Activated CD8-positive, alpha-beta memory T cell treated with anti-CD3 and anti-CD28 coated beads for 24 hours (primary cell): ENCODE results near the gene ZCCHC7.

Experiments used
- DNase-seq: peaks from one replicate; pipeline ENCODE4 v3.0.0-alpha.2; 2020

ZCCHC7 gene

DNA sequence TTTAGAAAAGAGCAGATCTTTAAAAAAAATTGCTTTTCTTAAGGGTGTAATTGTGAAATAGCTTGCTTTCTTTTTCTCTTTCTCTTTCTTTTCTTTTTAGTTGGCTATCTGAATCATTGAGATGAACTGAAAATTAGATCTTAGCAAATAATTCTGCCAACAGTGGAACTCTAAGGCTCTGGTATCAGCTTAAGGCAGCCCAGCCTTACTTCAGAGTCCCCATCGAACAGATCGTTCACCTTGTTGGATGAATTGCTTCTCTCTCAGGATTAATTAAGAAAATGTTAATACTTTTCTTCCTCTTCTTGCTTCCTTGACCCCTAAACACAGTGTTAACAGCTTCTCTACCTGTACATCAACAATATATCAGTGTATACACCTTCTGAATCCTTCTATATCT is 92.1 kb downstream of the ZCCHC7 start:
- DNase-seq = no peak

DNA sequence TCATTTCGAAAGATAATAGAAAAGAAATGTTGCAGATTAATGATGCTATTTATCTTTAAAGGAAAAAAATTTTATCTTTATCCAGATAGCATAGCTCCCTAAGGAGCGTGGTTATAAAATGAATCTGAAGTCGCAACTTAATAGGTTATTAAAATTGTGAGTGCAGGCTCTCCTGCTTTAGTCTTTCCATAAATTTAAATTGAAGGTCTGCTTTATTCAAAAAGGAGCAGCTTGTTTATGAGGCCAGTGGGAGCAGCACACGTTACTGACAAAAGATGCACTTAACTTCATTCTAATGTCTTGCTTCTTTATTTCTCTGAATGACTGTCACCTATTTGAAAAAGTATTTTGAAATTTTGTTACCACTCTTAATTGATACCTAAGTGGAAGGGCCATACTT is 95.0 kb downstream of the ZCCHC7 start:
- DNase-seq = no peak

DNA sequence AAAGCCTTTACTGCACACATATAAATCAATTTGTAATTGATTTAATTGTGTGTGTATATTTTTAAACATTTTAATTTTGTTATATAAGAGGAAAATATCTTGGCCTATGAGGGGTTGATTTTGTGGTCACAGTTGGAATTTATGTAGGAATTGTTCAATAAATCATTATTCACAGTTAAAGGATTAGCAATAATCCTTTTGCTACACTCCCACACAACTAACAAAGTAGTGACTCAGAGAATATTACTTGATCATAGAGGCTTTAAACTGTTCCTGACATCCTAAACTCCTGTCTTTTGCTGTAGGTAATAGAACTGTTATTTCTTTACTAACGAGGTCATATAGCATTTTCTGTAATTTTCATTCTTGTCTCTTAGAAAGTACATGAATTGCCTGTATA is 95.5 kb downstream of the ZCCHC7 start:
- no peak for DNase-seq

DNA sequence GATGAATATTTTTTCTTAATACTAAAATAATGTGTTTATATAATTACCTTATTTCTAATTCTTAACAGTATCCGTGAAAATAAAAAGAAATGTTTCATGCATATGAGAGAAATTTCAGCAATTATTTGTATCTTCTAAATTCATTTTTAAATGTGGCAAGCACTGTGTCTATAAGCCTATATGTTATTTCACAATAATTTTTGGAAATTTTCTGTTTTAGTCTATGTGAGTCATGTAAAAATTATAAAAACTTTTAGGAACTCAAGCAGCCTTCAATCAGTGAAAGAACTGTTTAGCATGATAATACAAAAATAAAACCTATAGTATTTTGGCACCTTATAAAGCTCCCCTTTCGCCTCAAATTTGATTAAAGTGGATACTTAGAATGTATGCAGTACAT is 96.8 kb downstream of the ZCCHC7 start:
- DNase-seq = no peak

DNA sequence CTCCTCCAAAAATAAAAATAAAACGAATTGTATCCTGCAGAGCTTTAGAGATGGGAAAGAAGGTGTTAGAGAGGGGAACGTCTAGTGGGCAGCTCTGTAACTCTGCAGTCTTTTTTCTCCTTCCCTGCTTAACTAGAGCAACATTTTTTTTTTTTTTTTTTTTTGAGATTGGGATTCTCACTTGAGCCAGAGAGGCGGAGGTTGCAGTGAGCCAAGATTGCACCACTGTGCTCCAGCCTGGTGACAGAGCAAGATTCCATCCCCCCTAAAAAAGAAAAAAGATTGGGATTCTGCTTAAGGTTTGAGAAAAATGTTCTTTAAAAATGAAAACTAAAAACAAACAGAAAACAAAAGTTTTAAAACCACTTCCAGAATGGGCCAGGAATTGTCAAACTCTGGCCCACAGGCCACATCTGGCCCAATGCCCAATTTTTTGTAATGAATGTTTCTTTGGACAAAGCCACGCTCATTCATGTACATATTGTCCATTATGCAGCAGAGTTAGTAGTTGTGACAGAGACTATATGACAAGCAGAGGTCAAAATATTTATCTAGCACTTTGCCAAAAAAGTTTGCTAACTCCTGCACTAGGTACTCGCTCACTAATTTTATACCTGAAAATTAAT is 98.5 kb downstream of the ZCCHC7 start:
- DNase-seq = no peak

DNA sequence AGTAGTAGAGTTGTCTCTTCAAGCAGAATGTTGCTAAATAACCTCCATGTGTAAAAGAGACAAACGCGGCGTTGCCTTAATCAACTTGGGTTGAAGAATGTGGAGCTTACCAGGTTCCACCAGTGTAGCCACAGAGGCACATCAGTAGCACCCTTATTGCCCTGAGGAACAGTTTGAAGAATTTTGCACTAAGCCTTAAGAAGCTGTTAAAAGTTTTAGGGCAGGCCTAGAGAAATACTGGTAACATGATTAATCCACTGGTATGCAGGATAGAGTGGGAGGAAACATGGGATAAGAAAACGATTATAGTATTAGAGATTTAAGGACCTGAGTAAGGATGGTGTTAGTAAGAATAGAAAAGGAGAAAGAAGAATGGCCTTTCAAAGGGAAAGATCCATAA is 100.6 kb downstream of the ZCCHC7 start:
- no peak for DNase-seq

DNA sequence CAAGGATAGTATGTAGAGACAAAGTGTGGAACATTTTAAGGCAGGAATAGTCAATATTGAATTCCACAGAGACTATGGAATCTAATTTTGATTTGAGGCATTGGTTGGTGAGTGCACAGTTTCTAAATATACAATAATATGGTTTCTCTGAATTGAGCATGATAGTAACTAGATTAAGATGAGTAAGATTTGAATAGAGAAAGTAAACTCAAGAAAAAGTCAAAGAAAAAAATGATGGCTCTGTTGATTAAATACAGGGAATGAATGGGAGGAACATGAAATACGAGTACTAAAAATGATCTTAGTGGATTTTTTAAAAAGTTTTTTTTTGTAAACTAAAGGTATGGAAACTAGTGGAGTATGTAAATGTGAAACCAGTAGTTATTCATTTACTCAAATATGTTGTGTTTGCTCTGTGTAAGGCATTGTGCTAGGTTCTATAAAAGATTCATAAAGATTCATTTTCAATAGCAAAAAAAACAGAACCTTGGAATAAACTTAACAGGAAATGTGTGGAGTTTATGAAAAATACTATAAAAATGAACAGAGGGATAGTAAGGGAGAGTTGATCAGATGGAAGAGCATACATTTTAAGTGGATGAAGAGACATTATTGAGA is 101.2 kb downstream of the ZCCHC7 start:
- no peak for DNase-seq

DNA sequence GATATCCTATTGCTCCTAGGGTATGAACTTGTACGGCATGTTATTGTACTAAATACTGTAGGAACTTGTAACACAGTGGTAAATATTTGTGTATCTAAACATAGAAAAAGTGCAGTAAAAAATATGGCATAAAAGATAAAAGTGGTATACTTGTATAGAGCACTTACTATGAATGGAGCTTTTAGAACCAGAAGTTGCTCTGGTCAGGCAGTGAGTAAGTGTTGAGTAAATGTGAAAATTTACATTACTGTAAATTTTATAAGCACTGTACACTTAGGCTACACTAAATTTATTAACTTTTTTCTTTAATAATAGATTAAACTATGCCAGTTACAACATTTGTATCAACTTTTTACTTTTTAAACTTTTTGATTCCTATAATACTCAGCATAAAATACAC is 109.1 kb downstream of the ZCCHC7 start:
- DNase-seq = no peak

DNA sequence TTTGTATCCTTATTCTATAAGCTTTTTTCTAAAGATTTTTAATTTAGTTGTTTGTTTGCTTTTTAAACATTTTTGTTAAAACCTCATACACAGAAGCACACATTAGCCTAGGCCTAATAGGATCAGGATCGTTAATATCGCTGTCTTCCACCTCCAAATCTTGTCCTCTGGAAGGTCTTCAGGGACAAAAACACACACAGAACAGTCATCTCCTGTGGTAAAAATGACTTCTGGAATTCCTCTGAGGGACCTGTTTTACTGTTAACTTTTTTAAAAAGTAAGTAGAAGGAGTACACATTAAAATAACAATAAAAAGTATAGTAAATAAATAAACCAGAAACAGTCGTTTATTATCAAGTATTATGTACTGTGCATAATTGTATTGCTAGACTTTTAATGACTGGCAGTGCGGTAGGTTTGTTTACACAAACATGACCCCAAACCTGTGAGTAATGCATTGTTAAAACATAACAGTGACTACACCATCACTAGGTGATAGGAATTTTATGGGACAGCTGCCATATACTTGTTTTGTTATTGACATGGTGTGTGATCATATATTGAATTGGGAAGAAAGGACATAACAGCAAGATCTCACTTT is 109.6 kb downstream of the ZCCHC7 start:
- DNase-seq = no peak

DNA sequence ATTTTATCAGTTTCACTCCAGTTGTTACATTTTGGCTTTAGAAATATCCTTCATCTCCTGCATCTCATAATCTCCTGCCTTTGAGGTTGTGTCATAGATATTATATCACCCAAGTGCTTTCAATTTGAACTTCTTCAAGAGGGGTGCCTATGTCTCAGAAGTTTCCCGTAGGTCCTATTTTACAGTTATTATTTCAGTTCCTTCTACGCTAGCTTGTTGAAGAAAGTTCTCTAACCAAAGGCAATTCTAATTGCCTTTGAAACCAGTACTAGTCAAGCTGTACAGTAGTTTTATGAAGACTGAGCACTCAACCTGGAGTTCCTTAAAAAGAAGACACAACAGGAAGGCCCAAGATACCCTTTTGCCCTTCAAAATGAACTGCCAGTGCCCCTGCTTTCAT is 116.4 kb downstream of the ZCCHC7 start:
- DNase-seq = no peak

DNA sequence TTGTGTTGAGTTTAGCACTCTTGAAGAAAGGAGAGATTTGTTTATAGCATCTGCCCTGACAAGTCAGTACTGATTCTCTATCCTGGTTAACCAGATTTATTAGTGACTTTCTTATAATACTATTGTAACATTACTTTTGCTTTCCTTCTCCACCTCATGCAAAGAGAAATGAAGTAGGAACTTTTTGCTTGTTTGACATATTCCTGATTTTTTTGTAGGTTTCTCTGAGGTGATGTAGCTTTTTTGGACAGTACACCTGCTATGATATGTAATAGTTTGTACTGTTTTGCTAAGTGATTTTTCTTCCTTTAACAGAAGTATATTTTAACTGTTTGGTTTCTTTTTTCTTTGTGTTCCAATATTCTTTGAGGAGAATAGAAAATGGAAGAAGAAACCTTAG is 117.7 kb downstream of the ZCCHC7 start:
- DNase-seq = no peak

DNA sequence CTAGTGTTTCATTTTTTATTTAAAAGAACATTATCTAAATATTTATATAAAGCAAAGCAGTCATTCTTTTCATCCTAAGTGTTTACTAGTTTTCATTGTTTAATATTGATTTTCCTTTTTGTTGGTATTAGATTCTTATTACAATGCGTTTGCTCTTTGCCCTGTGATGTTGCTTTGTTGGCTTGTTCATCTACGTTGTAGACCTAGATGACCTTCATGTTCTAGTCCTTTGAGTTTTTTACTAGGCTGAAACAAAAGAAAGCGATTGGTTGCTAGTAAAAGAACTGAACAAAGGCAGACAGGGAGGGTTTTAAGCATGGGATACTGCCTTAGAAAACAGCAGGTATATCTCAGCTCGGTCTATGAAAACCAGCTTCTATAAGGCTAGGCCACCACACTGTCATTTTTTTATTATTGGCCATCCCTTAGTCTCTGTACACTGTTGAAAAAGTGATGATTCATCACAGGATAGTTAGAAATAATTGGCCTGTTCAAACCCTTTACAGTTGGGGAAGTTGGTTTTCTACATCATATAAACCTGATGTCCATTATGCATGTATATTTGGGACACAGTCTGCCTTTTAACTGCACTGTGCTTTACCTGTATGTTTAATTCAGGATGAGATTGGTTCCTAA is 119.0 kb downstream of the ZCCHC7 start:
- DNase-seq = no peak

DNA sequence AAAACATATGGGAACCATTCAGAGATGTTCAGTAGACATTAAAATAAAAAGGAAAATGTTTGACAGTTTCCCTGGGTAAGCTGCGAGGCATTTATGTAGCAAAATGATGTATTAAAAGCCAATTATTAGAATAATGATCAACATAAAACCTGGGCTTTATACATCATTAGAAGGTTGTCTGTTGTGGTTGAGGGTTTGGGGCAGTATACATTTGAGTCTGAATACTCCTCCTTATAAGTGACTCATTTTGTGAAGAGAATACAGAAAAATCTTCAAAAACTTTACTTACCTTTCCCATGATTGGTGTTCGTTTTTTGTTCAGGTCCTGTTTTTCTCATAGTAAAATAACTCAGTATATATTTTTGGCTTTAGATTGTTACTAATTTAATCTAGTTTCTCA is 119.5 kb downstream of the ZCCHC7 start:
- no peak for DNase-seq

DNA sequence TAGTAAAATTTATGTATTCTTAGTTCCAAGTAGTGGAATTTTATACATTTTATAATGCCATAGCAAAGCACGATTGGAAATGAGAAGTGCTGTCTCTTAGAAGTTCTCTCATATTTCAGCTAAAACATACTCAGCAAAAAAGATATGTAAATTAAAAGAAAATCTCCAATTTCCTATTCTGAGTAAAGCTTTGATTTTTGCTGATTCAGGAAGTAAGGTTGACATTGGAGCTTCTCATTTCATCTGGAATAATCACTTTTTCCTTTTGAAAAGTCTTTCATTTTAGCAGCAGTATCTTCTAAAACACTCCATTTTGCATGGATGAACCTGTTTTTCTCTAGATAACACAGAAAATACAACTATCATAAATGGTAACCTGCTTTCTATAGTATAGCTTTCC is 121.0 kb downstream of the ZCCHC7 start:
- no peak for DNase-seq

DNA sequence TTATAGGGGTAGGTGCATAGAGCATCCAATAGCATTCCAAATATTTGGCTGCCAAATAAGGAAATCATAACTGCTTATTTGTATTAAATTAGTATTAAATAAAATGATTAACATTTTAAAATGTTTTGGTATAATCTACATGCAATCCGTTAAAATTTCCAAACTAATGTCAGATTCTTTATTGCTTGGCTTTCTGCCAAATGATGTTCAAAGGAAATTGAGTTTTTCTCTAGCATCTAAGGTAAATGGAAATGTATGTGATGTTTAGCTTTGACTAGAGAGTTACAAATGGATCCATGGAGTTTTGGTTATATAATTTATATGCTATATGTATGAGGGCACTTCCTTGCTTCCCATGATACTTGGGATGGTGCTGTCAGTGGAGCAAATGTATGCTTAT is 121.7 kb downstream of the ZCCHC7 start:
- DNase-seq = no peak

DNA sequence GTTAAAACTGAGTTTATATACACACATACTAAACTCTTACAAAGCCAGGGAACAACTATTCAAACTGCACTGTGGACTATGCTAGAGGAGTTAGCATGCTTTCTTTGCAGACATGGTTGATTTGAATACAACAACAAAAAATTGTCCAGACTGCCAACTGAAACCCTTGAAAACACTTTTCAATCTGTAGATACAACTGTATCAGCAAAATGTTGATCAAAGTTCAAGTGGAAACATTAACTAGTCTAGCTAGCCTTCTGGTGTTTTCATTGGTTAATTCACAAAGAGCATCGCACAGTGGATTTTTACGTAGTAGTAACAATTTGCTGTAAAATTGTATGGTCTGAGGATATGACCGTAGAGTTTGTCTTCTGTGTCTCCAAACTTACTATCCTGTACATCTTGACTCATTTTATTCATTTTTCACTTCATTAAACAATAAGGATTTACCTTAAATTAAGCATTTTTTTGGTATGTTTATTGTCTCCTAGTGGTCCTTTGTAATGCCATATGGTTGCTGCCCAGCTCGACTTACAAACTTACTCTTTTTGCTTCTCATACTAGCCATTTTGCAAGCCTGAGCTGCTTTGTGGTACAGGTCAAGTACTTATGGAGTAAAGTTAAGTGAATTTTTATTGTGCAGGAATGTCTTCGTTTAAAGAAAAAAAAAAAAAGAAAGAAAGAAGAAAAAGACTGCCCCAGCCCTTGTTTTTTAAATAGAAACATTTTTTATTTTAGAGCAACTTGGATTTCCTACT is 123.4 kb downstream of the ZCCHC7 start:
- no peak for DNase-seq

DNA sequence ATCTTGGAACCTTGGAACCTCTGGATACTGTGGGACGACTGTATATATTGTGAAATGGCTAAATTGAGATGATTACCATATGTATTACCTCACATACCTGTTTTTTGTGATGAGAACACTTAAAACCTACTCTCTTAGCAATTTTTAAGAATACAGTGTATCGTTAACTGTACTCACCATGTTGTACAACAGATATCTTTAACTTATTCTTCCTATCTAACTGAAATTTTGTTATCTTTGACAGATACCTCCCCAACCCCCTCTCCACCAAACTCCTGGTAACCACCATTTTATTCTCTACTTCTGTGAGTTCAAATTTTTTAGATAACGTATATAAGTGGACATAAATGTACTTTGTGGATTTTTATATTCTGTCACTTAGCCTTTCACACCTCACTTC is 126.5 kb downstream of the ZCCHC7 start:
- no peak for DNase-seq

DNA sequence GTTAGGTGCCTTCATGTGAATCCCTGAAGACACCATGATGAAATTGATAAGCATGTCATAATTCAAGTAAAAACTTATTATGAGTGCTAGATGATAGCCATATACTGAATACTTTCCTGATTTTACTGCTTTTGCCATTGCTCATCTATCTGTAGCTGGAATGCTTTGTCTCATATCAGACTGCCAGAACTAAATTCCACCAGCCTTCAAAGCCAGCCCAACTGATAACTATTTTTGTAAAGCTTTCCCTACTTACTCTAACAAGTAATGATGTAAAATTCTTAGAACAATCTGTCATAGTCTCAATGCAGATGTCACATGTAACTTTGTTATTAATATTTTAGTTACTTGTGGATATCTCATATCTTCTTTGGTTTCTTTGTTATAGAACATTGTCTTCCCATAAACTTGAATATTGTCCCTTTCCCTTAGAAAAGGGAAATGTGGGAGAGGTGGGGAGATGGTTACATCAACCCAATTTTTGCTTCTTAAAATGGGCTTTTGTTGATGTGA is 128.3 kb downstream of the ZCCHC7 start:
- no peak for DNase-seq

DNA sequence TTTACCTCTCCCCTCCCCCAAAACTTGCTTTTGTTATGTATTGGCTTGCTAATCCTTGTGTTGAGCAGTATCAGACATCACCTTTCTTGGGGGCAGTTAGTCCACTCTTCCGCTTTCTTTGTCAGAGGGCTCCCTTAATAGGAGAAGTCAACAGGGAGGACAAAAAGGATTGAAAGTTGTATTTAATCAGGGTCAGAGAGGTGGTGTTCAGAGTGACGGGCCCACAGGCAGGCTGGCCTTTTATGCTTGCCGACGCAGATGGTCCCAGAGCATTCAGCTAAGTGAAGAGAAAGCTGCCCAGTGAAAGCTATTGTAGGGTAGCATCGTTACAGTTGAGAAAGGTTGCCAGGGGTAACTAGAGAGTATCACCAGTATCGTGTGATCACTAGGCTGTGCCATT is 131.1 kb downstream of the ZCCHC7 start:
- no peak for DNase-seq

DNA sequence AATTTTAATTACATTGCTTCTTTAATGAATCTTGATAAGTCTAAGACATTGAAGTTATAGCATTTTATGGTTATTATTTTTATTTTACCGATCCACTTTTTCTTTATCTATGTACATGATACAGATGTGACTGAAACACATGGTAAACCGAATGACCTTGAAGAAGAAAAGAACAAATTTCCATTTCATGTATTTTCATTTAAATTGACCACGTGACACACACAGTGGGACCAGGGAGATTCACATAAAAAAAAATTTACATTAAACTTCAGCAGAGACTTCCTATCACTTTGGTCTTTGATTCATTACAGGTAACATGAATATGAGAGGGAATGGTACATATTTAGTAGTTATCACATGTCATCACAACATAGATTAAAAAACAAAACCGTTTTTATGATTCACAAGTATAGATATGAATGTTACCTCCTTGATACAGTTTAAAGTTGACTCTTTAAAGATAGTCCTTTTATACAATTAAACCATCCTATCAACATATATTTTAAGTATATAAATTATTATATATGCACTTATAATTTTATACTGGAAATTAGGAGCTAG is 133.1 kb downstream of the ZCCHC7 start:
- DNase-seq = no peak

DNA sequence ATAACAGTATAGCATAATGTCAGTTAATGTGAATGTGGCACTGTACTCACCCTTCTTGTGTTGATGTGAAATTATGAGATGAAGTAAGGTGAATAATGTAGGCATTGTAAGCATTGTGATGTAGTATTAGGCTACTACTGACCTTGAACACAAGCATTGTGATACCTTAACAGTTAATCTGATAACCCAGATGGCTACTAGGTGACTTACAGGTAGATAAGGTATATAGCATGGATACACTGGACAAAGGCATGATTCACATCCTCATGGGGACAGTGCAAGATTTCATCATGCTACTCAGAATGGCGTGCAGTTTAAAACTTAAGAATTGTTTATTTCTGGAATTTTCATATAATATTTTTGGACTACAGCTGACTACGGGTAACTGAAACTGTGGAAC is 134.8 kb downstream of the ZCCHC7 start:
- DNase-seq = no peak

DNA sequence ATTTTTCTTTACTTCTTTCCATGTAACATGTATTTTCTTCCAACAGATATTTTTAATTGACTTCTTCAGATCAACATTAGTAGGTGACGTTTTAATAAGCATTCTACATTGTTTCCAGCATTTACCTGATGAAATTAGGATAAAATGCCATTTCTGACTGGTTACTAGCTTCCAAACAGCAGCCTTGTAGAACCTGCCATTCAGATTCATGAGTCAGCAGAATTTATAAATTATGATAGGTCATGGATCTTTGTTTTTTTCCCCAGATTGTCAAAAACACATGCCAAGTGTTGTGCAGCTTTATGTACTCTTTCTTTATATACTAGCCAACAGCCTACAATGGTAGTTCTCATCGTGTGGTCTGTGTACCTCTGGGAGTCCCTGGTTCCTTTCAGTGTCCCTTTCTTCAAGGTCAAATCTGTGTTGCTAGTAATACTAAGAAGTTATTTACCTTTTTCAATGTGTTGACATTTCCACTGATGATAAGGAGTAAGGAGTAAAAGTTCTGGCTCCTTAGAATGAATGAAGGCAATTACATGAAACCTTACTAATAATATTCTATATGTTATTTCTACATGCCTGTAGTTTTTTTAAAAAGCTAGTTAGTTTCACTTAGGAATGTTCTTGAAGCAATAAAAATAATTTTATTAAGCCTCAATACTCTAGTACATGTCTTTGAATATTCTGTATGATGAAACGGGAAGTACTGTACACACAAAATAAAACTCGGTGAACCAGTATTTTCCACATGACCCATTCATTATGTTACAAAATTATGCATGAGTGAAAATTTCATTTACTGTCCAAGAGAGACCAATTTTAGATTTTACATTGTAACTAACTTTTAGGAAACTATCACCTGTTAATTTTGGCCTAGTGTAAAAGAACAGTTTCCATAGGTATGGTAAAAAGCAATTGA is 135.8 kb downstream of the ZCCHC7 start:
- DNase-seq = no peak
